ENCODE results near the gene PTPRC. TPM values are rescaled to one million over a fixed set of nuclear protein-coding genes. Genes with fewer than 3 reads are reported as not detected.

The PTPRC gene
- total RNA-seq, 1 experiment from 2014 or later, result 4.5 TPM

DNA sequence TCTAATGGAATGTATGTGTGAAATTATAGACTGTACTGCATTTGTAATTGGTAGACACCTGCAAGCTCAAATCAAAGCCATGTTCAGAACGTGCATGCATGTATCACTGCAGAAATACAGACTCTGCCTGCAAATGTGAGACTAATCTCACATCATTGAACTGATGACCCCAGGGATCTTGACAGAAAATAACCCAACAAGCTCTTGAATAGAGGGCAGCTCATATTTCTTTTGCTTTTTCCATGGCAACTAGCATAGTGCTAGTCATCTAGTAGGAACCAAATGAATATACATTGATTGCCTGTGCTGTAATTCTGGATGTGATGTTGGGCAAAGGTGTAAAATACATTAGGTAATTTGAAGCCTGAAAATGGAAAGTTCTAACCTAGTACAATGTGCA is 62.4 kb downstream of the PTPRC start:
- DNase-seq (ENCODE audit: low read depth), result peak; percentile 46

DNA sequence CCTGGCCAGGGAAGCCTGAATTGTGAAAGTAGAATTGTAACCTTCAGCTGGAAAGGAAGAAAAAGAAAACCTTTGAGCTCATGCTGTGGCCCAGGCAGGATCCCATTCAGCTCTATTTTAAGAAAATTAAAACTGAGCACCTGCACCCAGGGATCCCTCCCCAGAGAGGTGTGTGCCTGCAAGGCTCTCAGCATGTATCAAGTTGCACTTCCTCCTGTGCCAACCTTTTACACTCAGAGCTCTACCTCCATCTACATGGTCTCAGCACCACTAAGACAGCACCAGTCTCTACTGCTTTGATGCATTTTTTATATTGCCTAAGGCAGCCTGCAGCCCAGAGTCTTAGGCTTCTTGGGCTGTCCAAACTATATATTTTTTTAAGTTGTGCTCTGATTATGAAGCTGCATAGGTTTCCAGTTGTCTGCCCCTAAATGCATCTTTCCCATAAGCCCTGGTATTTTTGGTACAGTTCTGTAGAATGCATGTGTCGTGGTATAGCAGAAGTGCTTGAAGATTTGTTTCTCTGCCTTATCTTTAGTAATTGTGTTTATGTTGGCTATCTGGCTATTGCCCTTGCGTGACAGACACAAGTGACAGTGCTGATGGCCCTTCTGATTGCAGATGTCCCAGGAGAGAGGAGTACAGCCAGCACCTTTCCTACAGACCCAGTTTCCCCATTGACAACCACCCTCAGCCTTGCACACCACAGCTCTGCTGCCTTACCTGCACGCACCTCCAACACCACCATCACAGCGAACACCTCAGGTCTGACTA is 63.1 kb downstream of the PTPRC start:
- DNase-seq (ENCODE audit: low read depth), result no peak

DNA sequence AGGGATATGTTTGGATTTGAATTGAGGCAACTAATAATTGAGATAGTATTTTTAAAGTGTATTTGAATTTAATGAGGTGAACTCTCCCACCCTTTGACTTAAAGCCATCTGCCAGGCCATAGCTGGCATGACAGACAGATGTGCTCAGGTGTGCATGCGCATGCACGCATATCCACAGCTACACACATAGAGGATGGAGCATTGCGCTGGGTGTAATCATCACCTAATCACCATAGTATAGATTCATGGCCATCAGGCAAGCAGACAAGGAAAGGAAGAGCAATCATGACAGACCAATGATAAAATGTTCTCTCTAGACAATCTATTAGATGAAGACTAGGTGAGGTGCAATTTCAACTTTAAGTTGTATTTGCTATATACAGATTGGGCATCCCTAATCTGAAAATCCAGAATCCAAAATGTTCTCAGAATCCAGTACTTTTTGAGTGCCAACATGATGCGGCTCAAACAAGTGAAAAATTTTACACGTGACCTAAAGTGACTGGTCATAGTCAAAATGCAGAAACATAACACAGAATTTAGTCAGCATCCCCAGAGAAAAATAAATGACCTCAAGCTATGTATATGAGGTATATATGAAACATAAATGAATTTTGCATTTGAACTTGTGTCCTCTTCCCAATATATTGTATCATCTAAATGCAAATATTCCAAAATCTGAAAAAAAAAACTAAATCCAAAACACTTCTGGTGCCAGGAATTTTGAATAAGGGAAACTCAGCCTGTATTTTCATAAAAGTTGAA is 70.1 kb downstream of the PTPRC start:
- DNase-seq (ENCODE audit: low read depth), result no peak

DNA sequence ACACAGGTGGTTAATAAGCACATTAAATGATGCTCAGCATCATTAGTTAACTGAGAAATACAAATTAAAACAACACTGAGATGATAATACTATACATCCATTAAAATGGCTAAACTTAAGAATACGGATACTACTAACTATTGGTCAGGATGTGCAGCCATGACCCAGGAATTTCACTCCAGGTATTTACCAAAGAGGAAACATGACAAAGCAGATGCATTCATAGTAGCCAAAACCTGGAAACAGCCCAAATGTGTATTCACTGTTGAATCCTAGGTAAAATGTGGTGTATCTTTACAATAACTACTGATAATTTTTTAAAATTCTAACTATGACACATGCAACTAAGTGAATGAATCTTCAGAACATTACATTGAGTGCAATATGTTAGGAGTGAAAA is 73.0 kb downstream of the PTPRC start:
- DNase-seq (ENCODE audit: low read depth), result peak; percentile 27

DNA sequence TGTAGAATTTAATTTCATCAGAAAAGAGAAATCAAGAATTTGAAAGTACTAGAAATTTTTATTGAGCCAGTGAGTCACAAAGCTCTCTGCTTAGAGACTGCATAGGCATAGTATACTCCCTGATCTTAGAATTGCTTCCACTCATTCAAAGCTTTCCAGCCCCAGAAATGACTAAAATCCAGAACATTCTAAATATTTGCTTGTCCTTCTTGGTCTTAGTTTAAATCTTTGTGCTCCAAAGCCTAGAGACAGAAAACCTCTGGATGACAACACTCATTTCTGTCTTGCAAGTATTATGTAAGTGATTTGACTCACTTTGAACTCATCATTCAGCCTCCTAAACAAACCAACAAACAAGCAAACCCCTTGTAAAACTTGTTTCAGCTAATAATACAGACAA is 74.2 kb downstream of the PTPRC start:
- DNase-seq (ENCODE audit: low read depth), result peak; percentile 67

DNA sequence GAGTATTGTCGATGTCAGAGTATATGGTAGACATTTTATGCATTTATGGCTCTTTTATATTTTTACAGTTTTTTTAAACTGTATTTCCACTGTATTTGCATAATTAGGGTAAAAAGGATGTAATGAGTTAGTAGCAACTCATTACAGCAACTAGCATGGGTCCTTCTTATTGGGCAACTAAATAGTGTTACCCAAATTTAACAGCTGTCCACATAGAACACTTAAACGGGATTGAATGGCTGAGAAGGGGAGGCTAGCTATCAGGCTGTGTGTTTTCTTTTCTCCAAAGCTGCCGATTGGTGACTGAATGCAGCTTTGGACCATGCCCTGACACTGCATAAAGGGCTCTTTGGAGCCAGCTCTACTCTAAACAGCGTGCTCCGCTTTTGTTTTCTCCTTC is 75.4 kb downstream of the PTPRC start:
- no peak for DNase-seq (ENCODE audit: low read depth)

DNA sequence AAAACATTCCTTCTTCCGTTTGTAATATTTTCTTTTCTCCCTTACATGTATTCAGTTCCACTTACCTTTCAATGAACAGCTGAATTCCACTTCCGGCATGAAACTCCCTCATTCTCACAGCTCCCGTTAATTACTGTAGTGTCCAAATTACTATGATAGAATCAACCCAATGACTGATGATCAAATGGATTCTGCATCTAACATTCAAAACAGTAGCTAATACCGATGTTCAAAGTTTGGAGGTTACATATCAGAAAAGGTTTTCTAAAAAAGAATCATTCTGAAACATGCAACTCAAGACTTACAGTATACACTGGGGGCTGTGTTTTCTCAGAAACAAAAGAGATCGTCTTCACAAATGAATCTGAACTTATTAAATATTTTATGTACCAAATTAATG is 77.2 kb downstream of the PTPRC start:
- no peak for DNase-seq (ENCODE audit: low read depth)

DNA sequence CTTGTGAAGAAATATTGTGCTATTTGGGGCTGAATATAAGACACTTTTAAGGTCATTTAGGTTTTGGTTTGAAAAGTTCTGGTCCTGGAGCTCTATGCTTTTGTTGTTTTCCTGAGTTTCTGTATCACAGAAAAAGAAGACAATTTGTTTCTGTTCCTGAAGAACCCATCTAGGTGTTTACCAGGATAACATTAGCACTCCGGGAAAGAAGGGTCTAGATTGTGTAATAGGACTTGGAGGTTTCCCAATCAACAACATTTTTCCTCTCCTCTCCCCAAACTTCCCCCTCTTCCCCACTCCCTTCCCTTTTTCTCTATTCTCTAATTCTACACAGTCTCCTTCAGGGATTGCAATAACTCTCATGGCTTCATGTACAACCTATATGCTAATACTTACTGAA is 78.7 kb downstream of the PTPRC start:
- no peak for DNase-seq (ENCODE audit: low read depth)

DNA sequence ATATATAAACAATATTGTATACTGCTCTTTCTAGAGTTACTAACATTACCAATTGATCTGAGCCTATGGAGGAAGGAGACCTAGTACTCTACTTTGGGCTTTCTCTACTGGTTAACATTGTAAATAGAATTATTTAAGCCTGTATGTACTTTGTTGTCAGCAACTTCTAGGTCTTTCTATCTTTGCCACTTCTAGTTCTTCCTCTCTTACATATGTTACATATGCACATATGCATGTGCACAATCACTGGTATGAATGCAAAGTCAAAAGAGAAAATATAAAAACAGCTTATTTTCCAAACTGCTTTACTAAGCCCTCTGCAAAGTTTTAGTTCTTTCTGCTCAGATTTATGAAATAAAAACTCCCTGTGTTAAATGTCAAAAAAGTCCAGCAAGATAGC is 84.3 kb downstream of the PTPRC start:
- DNase-seq (ENCODE audit: low read depth), result no peak

DNA sequence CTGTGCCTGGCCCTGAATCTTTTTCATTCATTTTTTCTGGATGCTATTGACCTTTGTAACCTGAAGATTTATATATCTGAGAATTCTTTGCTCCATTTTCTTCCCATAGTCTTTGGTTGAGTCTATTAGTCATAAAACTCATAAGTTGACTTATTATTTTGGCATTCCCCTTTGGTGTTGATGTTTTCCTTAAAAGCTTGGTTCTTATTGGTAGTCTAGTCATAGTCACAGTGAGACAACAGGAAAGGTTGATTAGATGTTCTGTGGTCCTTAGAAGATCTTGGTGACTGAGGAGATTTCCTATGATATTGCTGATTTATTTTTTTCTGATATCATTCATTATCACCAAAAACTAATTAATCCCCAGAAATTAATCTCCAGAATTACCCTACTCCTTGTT is 86.2 kb downstream of the PTPRC start:
- peak; percentile 18 for DNase-seq (ENCODE audit: low read depth)

DNA sequence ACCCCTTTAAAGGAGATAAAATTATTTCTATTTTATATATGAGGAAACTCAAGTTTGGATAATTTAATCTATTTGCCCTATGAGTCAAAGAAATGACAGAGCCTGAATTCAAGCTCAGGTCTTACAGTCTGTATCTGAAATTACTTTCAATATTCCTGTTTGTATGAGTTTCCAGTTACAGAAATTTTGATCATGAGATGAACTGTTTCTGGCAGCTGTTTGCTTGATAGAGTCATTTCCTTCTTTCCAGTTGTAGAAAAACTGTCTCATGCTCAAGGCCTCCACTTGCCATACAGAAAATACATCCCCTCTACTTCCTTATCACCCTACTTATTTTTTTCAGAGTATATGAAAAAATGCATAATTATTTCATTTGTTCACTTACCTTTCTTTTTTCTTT is 87.6 kb downstream of the PTPRC start:
- DNase-seq (ENCODE audit: low read depth), result peak; percentile 26

DNA sequence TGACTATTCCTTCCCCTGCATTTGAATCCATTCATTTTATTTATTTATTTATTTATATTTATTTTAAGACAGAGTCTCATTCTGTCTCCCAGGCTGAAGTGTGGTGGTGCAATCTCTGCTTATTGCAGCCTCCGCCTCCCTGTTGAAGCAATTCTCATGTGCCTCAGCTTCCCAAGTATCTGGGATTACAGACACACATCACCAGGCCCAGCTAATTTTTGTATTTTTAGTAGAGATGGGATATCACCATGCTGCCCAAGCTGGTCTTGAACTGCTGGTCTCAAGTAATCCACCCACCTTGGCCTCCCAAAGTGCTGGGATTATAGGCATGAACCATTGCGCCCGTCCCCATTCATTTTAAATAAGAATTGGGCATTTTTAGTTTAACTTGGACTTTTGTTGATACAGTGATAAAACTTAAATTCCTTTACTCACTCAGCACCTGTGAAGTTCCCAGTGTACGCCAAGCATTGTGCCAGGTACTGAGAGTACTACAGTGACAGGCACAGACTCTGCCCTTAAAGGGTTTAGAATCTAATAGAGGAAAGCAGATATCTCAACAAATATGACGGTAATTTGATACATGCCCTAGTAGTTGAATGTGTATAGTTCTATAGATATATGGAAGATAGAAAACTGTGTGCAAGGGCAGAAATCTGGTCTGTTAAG is 90.5 kb downstream of the PTPRC start:
- no peak for DNase-seq (ENCODE audit: low read depth)

DNA sequence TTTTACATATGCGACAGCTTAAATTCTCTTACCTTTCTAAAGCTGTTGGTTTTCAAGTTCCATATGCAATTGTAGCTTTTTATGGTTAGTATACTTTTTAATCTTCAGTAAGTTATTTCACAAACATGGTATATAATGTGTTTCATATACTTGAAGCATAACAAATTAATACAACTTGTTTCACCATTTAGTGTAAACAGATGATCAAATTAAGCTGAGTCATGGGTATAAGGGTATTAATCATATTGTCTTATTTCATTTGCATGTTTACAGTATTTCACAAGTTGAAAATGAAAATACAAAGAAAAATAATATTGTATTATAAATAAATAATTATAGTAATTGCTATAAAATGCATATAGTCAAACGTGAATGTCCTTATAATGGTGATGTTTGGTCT is 92.1 kb downstream of the PTPRC start:
- DNase-seq (ENCODE audit: low read depth), result no peak

DNA sequence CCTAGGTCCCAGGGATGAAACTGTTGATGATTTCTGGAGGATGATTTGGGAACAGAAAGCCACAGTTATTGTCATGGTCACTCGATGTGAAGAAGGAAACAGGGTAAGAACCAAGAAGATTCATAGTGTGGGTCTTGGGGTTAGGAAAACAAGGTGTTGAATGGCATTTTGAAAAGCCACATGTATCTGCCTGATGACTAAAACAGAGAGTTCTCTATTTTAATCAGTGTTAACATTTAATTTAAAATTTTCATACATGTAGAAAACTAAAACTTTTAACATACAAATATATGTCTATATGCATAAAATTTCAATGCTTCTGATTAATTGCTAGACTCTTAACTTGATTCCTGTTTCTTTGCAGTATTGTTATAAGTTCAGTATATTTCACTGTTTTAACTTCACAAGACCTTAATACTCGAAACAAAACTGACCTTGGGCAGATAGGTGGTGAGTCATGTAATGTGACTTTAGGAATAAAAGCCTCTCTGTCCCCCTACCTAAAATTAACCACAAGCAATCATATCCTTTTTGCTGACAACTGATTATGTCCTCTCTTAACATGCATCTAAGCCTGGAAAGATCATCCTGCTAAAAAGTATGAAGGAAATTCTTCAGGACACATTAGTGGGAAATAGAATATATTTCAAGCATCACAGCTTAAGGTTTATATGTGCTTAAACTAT is 95.6 kb downstream of the PTPRC start:
- DNase-seq (ENCODE audit: low read depth), result peak; percentile 53

DNA sequence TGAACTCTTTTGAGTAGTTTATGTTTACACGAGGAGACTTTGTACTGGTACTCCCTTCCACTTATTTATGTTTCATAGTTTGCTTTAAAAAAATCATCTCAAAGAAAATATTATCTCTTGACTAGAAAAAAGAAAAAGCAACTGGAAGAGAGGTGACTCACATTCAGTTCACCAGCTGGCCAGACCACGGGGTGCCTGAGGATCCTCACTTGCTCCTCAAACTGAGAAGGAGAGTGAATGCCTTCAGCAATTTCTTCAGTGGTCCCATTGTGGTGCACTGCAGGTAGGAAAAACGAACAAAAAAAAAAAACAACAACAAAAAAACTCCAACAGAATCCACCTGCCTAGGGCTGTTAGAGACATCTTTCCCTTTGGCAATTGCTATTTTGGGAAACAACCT is 102.9 kb downstream of the PTPRC start:
- peak; percentile 38 for DNase-seq (ENCODE audit: low read depth)

DNA sequence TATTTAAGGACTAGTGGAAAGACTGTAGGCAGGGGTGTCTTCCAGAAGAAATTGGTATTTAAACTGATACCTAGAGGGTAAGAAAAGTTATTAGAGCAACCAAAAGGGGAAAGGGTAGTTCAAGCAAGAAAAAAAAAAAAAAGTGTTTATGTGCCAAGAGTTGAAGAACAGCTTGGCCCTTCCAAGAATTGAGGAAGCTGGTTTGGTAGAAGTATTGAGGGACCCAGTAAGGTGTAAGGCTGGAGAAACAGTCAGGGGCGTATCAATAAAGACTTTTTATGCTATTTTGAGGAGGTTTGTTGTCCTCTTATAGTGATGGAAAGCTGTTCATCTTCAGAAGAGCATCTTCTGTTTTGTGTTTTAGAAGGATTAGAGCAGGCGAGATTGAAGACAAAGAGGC is 108.3 kb downstream of the PTPRC start:
- no peak for DNase-seq (ENCODE audit: low read depth)

DNA sequence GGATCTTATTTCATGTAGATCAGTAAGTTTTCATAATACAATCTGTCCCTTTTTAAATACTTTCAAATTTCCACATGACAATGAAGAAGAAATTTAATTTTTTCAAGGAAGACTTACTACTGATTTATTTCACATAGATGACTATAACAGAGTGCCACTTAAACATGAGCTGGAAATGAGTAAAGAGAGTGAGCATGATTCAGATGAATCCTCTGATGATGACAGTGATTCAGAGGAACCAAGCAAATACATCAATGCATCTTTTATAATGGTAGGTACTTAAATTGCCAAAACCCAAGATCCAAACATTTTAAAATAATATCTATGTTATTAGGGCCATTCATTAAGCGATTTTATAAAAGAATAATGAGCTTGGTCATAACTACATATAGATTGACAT is 110.4 kb downstream of the PTPRC start:
- DNase-seq (ENCODE audit: low read depth), result no peak

DNA sequence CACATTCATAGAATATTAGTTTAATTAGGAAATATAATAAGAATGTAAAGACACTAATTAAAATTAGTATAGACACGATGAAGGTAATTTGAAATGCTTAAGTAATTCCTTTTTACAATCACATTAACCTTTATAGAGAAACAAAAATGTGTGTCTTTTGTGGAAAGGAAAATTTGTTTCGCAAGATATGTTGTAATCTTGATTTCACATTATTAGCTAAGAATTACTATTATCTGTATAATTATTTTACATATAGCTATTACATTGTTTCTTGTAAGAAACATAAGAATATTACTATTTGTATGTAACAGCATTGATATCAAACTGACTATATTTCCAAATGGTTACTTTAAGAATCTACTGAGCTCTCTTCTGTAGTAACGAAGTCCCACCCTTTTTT is 111.2 kb downstream of the PTPRC start:
- no peak for DNase-seq (ENCODE audit: low read depth)

DNA sequence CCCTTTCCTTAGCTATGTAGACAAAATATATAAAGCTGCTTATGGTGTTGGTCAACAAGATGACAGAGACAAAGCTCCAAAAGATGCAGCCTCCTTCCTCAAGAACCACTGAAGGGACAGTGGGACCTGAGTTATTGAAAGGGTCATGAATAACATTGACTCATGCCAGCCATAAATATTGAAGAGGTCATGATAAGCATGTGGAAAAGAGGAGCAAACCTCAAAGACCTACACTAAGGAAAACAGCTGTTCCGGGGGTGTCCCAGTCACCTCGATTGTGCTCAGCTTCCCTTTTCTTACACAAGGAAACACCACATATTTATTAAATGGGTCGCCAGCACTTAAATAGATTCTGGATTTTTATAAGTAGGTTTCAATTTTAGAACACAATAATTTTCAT is 112.9 kb downstream of the PTPRC start:
- DNase-seq (ENCODE audit: low read depth), result no peak

DNA sequence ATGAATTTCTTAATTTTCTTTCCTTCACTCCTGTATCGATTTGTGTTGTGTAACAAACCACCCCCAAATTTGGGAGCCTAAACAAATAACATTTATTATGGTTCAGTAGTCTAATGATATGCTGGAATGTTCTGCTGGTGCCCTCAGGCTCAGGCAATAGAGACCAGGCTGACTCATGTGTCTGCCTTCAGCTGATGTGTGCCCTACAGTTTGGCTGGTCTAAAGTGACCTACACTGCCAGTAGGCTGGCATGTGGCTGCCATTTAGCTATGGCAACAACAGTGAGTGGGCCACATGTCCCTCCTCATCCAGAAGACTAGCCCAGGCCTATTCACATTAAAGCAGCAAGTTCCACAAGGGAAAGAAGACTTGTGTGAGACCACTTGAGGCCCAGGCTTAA is 115.8 kb downstream of the PTPRC start:
- peak; percentile 42 for DNase-seq (ENCODE audit: low read depth)

DNA sequence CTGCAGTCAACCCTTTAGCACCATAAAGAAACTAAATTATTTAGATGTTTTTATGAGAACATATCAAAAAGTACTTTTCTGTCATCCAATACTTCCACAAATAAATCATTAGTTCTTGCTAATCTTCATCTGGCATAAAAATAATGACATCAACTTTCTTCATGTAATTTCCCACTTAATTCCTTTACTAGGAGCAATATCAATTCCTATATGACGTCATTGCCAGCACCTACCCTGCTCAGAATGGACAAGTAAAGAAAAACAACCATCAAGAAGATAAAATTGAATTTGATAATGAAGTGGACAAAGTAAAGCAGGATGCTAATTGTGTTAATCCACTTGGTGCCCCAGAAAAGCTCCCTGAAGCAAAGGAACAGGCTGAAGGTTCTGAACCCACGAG is 116.9 kb downstream of the PTPRC start:
- no peak for DNase-seq (ENCODE audit: low read depth)

DNA sequence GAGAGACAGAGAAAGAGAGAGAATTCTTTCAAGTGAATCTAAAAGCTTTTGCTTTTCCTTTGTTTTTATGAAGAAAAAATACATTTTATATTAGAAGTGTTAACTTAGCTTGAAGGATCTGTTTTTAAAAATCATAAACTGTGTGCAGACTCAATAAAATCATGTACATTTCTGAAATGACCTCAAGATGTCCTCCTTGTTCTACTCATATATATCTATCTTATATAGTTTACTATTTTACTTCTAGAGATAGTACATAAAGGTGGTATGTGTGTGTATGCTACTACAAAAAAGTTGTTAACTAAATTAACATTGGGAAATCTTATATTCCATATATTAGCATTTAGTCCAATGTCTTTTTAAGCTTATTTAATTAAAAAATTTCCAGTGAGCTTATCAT is 117.6 kb downstream of the PTPRC start:
- peak; percentile 49 for DNase-seq (ENCODE audit: low read depth)

Data from M059J (cell line).